ENCODE data around the gene PLA2G7.

Gene PLA2G7

DNA sequence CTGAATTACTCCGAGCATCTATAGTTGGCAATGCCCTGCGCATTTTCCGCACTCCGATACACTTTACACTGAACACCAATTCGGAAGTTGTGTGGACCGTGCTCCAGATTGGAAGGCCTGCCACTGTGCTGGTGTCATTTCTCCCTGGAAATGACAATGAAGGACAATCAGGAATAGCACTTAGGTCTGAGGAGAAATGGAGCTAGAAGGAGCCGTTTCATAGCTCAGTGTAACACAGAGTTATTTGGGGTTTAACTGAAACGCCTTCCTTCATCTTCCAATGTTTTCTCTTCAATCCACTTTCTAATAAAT, 501 bp upstream of the PLA2G7 start:
- no peaks in the 10 kb centered on the region for H3K9me3 ChIP-seq (ENCODE audit: control insufficient read depth, low read length)
- no peak overlapping the region for H2BK12ac ChIP-seq (ENCODE audit: low read length in 2 of 2)
- no peak overlapping the region for H3K18ac ChIP-seq (ENCODE audit: low read depth in 1 of 2, low read length in 2 of 2)
- H4K8ac ChIP-seq (ENCODE audit: low read length), result no peak overlapping the region
- H3K4me2 ChIP-seq (ENCODE audit: low read length, poor library complexity, severe bottlenecking), result peak overlapping the region; percentile 100
- no peak overlapping the region for H3K14ac ChIP-seq (ENCODE audit: low read length in 2 of 2)
- no peak overlapping the region for H2AK5ac ChIP-seq (ENCODE audit: low read length, severe bottlenecking)
- no peak overlapping the region for H3K4ac ChIP-seq (ENCODE audit: low read depth in 1 of 2, low read length in 2 of 2)
- H3K27me3 ChIP-seq (ENCODE audit: control insufficient read depth in 1 of 2, insufficient read depth in 1 of 2, low read length in 2 of 2), result peaks cover 19 to 43% of the 10 kb centered on the region in 2 experiments
- no peak overlapping the region for H2BK5ac ChIP-seq (ENCODE audit: low read depth, low read length, poor library complexity, severe bottlenecking)
- no peaks in the 10 kb centered on the region for H3K79me1 ChIP-seq (replicated peaks; ENCODE audit: low read length, poor library complexity, severe bottlenecking)
- WGBS, result 32% methylated on average over 6 of the region's 8 CpGs
- no peak overlapping the region for H3K27ac ChIP-seq (ENCODE audit: low read length, poor library complexity, severe bottlenecking)
- no peak overlapping the region for H2AFZ ChIP-seq (ENCODE audit: low read depth, low read length)
- H2BK15ac ChIP-seq (ENCODE audit: low read depth, poor library complexity, severe bottlenecking), result no peak overlapping the region
- H3K4me1 ChIP-seq (ENCODE audit: control insufficient read depth, insufficient read depth, low read depth, low read length), result peaks cover 9% of the 10 kb centered on the region
- peak overlapping the region; percentile 26 for H3K9ac ChIP-seq (ENCODE audit: low read length)
- no peak overlapping the region for H2BK120ac ChIP-seq (ENCODE audit: low read depth, low read length)
- H3K4me3 ChIP-seq (ENCODE audit: insufficient read depth in 1 of 2, low read depth in 1 of 2, low read length in 2 of 2), result peak overlapping the region in 1 of 2 experiments; percentile 83
- no peak for DNase-seq
- no peak overlapping the region for H4K91ac ChIP-seq (ENCODE audit: low read length)
- no peaks in the 10 kb centered on the region for H3K36me3 ChIP-seq (ENCODE audit: control insufficient read depth in 1 of 2, insufficient read depth in 2 of 2, low read depth in 1 of 2, low read length in 2 of 2)
- H3K23ac ChIP-seq (ENCODE audit: low read length in 2 of 2), result no peak overlapping the region

DNA sequence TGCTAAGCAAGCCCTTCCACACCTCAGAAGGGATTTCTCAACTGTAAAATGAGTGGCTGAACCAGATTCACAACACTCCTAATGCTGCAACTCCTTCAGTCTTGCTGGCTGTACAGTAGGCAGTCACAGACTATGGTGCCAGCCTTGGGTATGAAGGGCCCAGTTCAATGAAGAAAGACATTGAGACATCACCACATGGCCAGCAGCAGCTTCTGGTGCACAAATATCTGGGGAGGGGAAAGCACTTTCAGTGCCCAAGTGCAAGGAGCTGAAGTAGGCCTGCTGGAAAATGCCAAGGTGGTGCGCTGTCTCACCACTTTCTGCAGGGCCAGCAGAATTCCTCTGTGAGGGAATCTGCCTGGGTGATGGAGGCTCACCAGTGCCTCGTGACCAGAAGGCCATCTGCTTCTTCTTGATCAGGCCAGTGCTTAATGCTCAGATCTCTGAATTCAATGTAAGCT, 1.8 kb downstream of the PLA2G7 start:
- H2AK5ac ChIP-seq (ENCODE audit: low read length, severe bottlenecking), result no peak overlapping the region

DNA sequence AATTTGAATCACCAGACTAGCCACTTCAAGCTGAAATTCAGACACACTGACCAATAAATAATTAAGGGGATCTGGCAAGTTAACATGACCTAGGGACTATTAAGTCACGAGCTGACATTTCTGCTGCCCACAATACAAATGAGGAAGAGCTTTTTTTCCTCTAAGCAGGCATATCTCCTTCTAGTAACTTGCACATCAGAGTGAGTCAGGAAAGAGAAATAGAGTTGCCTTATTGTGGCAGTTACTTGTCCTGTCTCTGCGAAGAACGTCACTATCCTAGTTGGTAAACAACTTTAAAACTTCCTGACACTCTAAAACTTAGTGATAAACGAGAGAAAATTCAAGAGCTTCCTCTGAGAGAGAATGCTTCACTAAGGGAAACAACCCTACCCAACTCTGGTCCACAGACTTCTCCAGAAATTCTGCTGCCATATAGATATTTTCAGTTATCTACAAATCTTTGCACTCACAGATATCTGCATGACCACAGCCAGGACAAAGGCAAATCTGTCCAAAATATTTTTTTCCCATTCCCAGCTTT, 4.2 kb downstream of the PLA2G7 start:
- no peak overlapping the region for H2AFZ ChIP-seq (ENCODE audit: low read depth, low read length)
- no peak overlapping the region for H2BK5ac ChIP-seq (ENCODE audit: low read depth, low read length, poor library complexity, severe bottlenecking)
- 21% methylated on average over 4 of the region's 4 CpGs for WGBS
- no peak overlapping the region for H3K4ac ChIP-seq (ENCODE audit: low read depth in 1 of 2, low read length in 2 of 2)
- no peak overlapping the region for H3K14ac ChIP-seq (ENCODE audit: low read length in 2 of 2)
- H3K4me2 ChIP-seq (ENCODE audit: low read length, poor library complexity, severe bottlenecking), result no peak overlapping the region
- no peak overlapping the region for H2BK12ac ChIP-seq (ENCODE audit: low read length in 2 of 2)
- H2BK15ac ChIP-seq (ENCODE audit: low read depth, poor library complexity, severe bottlenecking), result no peak overlapping the region
- no peak overlapping the region for H3K23ac ChIP-seq (ENCODE audit: low read length in 2 of 2)
- no peaks in the 10 kb centered on the region for H3K36me3 ChIP-seq (ENCODE audit: control insufficient read depth in 1 of 2, insufficient read depth in 2 of 2, low read depth in 1 of 2, low read length in 2 of 2)
- H3K4me3 ChIP-seq (ENCODE audit: insufficient read depth in 1 of 2, low read depth in 1 of 2, low read length in 2 of 2), result no peak overlapping the region
- DNase-seq, result no peak
- H3K18ac ChIP-seq (ENCODE audit: low read depth in 1 of 2, low read length in 2 of 2), result no peak overlapping the region
- no peak overlapping the region for H4K91ac ChIP-seq (ENCODE audit: low read length)
- no peak overlapping the region for H3K9ac ChIP-seq (ENCODE audit: low read length)
- no peaks in the 10 kb centered on the region for H3K79me1 ChIP-seq (replicated peaks; ENCODE audit: low read length, poor library complexity, severe bottlenecking)
- H2BK120ac ChIP-seq (ENCODE audit: low read depth, low read length), result no peak overlapping the region
- peaks cover 9% of the 10 kb centered on the region for H3K4me1 ChIP-seq (ENCODE audit: control insufficient read depth, insufficient read depth, low read depth, low read length)
- H2AK5ac ChIP-seq (ENCODE audit: low read length, severe bottlenecking), result no peak overlapping the region
- H3K27me3 ChIP-seq (ENCODE audit: control insufficient read depth in 1 of 2, insufficient read depth in 1 of 2, low read length in 2 of 2), result peaks cover 17 to 31% of the 10 kb centered on the region in 2 experiments
- no peaks in the 10 kb centered on the region for H3K9me3 ChIP-seq (ENCODE audit: control insufficient read depth, low read length)
- no peak overlapping the region for H4K8ac ChIP-seq (ENCODE audit: low read length)
- no peak overlapping the region for H3K27ac ChIP-seq (ENCODE audit: low read length, poor library complexity, severe bottlenecking)

More for the DNA sequence above, 1.8 kb downstream of the PLA2G7 start:
- H3K79me1 ChIP-seq (replicated peaks; ENCODE audit: low read length, poor library complexity, severe bottlenecking), result no peaks in the 10 kb centered on the region
- H2BK12ac ChIP-seq (ENCODE audit: low read length in 2 of 2), result no peak overlapping the region
- no peak overlapping the region for H2AFZ ChIP-seq (ENCODE audit: low read depth, low read length)
- no peak overlapping the region for H4K91ac ChIP-seq (ENCODE audit: low read length)
- H3K4me1 ChIP-seq (ENCODE audit: control insufficient read depth, insufficient read depth, low read depth, low read length), result peaks cover 9% of the 10 kb centered on the region
- no peaks in the 10 kb centered on the region for H3K36me3 ChIP-seq (ENCODE audit: control insufficient read depth in 1 of 2, insufficient read depth in 2 of 2, low read depth in 1 of 2, low read length in 2 of 2)
- H4K8ac ChIP-seq (ENCODE audit: low read length), result no peak overlapping the region
- no peak overlapping the region for H2BK5ac ChIP-seq (ENCODE audit: low read depth, low read length, poor library complexity, severe bottlenecking)
- H2BK120ac ChIP-seq (ENCODE audit: low read depth, low read length), result no peak overlapping the region
- no peak overlapping the region for H3K23ac ChIP-seq (ENCODE audit: low read length in 2 of 2)
- 85% methylated on average over 2 of the region's 2 CpGs for WGBS
- no peak overlapping the region for H3K4me2 ChIP-seq (ENCODE audit: low read length, poor library complexity, severe bottlenecking)
- no peak overlapping the region for H3K9ac ChIP-seq (ENCODE audit: low read length)
- no peak overlapping the region for H3K4ac ChIP-seq (ENCODE audit: low read depth in 1 of 2, low read length in 2 of 2)
- DNase-seq, result no peak
- no peak overlapping the region for H3K18ac ChIP-seq (ENCODE audit: low read depth in 1 of 2, low read length in 2 of 2)
- H2BK15ac ChIP-seq (ENCODE audit: low read depth, poor library complexity, severe bottlenecking), result no peak overlapping the region
- no peak overlapping the region for H3K4me3 ChIP-seq (ENCODE audit: insufficient read depth in 1 of 2, low read depth in 1 of 2, low read length in 2 of 2)
- H3K27me3 ChIP-seq (ENCODE audit: control insufficient read depth in 1 of 2, insufficient read depth in 1 of 2, low read length in 2 of 2), result peaks cover 24 to 42% of the 10 kb centered on the region in 2 experiments
- no peak overlapping the region for H3K14ac ChIP-seq (ENCODE audit: low read length in 2 of 2)
- no peak overlapping the region for H3K27ac ChIP-seq (ENCODE audit: low read length, poor library complexity, severe bottlenecking)
- H3K9me3 ChIP-seq (ENCODE audit: control insufficient read depth, low read length), result no peaks in the 10 kb centered on the region

DNA sequence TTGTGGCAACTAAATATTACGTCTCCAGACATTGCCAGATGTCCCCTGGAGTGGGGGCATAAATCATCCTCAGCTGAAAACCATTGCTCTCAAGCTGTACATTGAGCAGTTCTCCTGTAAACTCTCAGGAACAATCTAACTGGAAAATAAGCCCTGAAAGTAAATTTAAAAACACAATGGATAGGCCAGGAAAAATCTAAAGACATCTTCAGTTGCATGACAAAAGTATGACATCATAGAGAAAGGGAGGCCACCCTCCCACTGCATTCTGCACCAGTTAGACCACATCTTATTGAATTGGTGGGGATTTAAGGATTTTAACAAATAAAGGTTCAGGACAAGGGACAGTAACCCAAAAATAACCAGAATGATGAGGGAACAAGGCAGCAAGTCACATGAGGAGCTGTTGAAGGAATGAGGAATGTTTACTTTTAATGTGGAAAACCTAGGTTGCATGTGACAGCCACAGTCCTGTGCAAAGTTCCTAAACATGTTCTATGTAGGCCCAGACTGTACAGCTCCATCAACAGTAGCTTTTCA, 5.3 kb downstream of the PLA2G7 start:
- no peaks in the 10 kb centered on the region for H3K9me3 ChIP-seq (ENCODE audit: control insufficient read depth, low read length)
- no peak overlapping the region for H2BK12ac ChIP-seq (ENCODE audit: low read length in 2 of 2)
- WGBS, result 44% methylated on average over 1 of the region's 1 CpG
- no peak overlapping the region for H3K4me3 ChIP-seq (ENCODE audit: insufficient read depth in 1 of 2, low read depth in 1 of 2, low read length in 2 of 2)
- no peak overlapping the region for H2BK120ac ChIP-seq (ENCODE audit: low read depth, low read length)
- no peak for DNase-seq
- no peaks in the 10 kb centered on the region for H3K79me1 ChIP-seq (replicated peaks; ENCODE audit: low read length, poor library complexity, severe bottlenecking)
- no peak overlapping the region for H4K91ac ChIP-seq (ENCODE audit: low read length)
- H3K36me3 ChIP-seq (ENCODE audit: control insufficient read depth in 1 of 2, insufficient read depth in 2 of 2, low read depth in 1 of 2, low read length in 2 of 2), result no peaks in the 10 kb centered on the region
- H3K27ac ChIP-seq (ENCODE audit: low read length, poor library complexity, severe bottlenecking), result no peak overlapping the region
- no peak overlapping the region for H3K23ac ChIP-seq (ENCODE audit: low read length in 2 of 2)
- no peak overlapping the region for H3K14ac ChIP-seq (ENCODE audit: low read length in 2 of 2)
- H2BK15ac ChIP-seq (ENCODE audit: low read depth, poor library complexity, severe bottlenecking), result no peak overlapping the region
- no peak overlapping the region for H4K8ac ChIP-seq (ENCODE audit: low read length)
- no peak overlapping the region for H3K4ac ChIP-seq (ENCODE audit: low read depth in 1 of 2, low read length in 2 of 2)
- no peak overlapping the region for H2BK5ac ChIP-seq (ENCODE audit: low read depth, low read length, poor library complexity, severe bottlenecking)
- H3K9ac ChIP-seq (ENCODE audit: low read length), result no peak overlapping the region
- no peak overlapping the region for H2AFZ ChIP-seq (ENCODE audit: low read depth, low read length)
- peaks cover 1% of the 10 kb centered on the region for H3K4me1 ChIP-seq (ENCODE audit: control insufficient read depth, insufficient read depth, low read depth, low read length)
- no peak overlapping the region for H3K4me2 ChIP-seq (ENCODE audit: low read length, poor library complexity, severe bottlenecking)
- no peak overlapping the region for H2AK5ac ChIP-seq (ENCODE audit: low read length, severe bottlenecking)
- no peak overlapping the region for H3K18ac ChIP-seq (ENCODE audit: low read depth in 1 of 2, low read length in 2 of 2)
- H3K27me3 ChIP-seq (ENCODE audit: control insufficient read depth in 1 of 2, insufficient read depth in 1 of 2, low read length in 2 of 2), result peaks cover 14 to 23% of the 10 kb centered on the region in 2 experiments
